Mucosa of descending colon (tissue), 3 donors: Measurements from ENCODE around the gene PKP3. TPM values are rescaled to one million over a fixed set of nuclear protein-coding genes. Genes with fewer than 3 reads are reported as not detected.

Experiments used
- ATAC-seq: fragments of 200-7000 bp; cut with Tn5 transposase; one replicate; pipeline ENCODE4 v1.9.1; 2020; ENCODE audit warnings: mild to moderate bottlenecking, moderate library complexity
- DNase-seq, 3 donors: peaks; one replicate each; pipeline ENCODE4 v3.0.0-alpha.2; 2020
- H3K36me3 ChIP-seq: fragments of 200-600 bp; one replicate; pipeline ENCODE4 v1.8.0; 2021; ENCODE audit warnings: low read depth, mild to moderate bottlenecking
- H3K4me1 ChIP-seq: fragments of 200-600 bp; one replicate; pipeline ENCODE4 v1.8.0; 2021; ENCODE audit warnings: low read depth, mild to moderate bottlenecking
- H3K4me3 ChIP-seq: fragments of 200-600 bp; one replicate; pipeline ENCODE4 v1.8.0; 2021; ENCODE audit warnings: mild to moderate bottlenecking
- H3K9me3 ChIP-seq: fragments of 200-600 bp; one replicate; pipeline ENCODE4 v1.8.0; 2021; ENCODE audit warnings: mild to moderate bottlenecking
- CTCF ChIP-seq: fragments of 200-600 bp; IDR thresholded peaks from one replicate; pipeline ENCODE4 v1.8.0; 2022; ENCODE audit warnings: antibody characterized with exemption, mild to moderate bottlenecking
- intact Hi-C, 2 donors: fragments of 100-400 bp; cut with DNase I in 1 of 2; cut with micrococcal nuclease in 1 of 2; formaldehyde crosslinking; loops; one replicate each; pipeline versions ENCODE4 v1.11.0 to v1.11.1; 2022; cut with DNase I, micrococcal nuclease
- total RNA-seq, 3 donors: library from RNA; stranded (reverse); fragmentation: NEBNext Ultra II Directional in 2 of 3; extraction: Animal tissue kit (Norgen Biotek cat#: 25700) in 2 of 3; gene quantifications; one replicate each; pipeline versions ENCODE4 v1.2.1 to v1.2.4, GENCODE V29; 2021 to 2023
- donor health status: DM: no; HTN: no; CAD: no; lungs with moderate emphysema.
- donor health status: DM: no; HTN: no; CAD: no.
- donor health status: DM: no; HTN: yes; CAD: no.

The PKP3 gene
- total RNA-seq, 3 donors from 2014 or later: 73.3 to 174 (median 143) TPM

- H3K9me3 ChIP-seq: no peaks in the 10 kb centered on the region
- ATAC-seq (no peak), DNase-seq (peak in 1 of 3 donors; percentile 50)
- H3K4me3 ChIP-seq: no peak overlapping the region
- peaks cover 12% of the 10 kb centered on the region for H3K4me1 ChIP-seq
- H3K36me3 ChIP-seq: no peaks in the 10 kb centered on the region
- intact Hi-C loops: no loop called here
- TF ChIP-seq CTCF: no peak
These were observed 44.3 kb downstream of the PKP3 start for GRCh38 chr11:438101-438844.

- no peak for TF ChIP-seq CTCF
- Histone ChIP-seq H3K4me3 (no peak overlapping the region), H3K4me1 (peaks cover 24% of the 10 kb centered on the region), H3K9me3 (no peaks in the 10 kb centered on the region), H3K36me3 (no peaks in the 10 kb centered on the region)
- ATAC-seq: no peak
- intact Hi-C loops: no loop called here
- DNase-seq: peak in 1 of 3 donors; percentile 49
These were observed 45.5 kb downstream of the PKP3 start for GRCh38 chr11:439315-440064.

GRCh38 chr11:440065-441042, 46.3 kb downstream of the PKP3 start:
- peak in 2 of 3 donors; percentile 68 to 72 for DNase-seq
- peaks cover 33% of the 10 kb centered on the region for H3K4me1 ChIP-seq
- TF ChIP-seq CTCF: no peak
- H3K4me3 ChIP-seq: no peak overlapping the region
- no peaks in the 10 kb centered on the region for H3K9me3 ChIP-seq
- intact Hi-C loops: no loop called here
- ATAC-seq: peak; percentile 25
- no peaks in the 10 kb centered on the region for H3K36me3 ChIP-seq

GRCh38 chr11:441043-441417, 47.0 kb downstream of the PKP3 start:
- intact Hi-C loops: no loop called here
- H3K4me3 ChIP-seq: peak overlapping the region; percentile 25

More at GRCh38 chr11:441043-441417, 47.0 kb downstream of the PKP3 start:
- Histone ChIP-seq H3K4me1 (peaks cover 34% of the 10 kb centered on the region), H3K36me3 (no peaks in the 10 kb centered on the region), H3K9me3 (no peaks in the 10 kb centered on the region)
- TF ChIP-seq CTCF: no peak
- DNase-seq (peak in 1 of 3 donors; percentile 62), ATAC-seq (peak; percentile 32)
